ENCODE data around the gene TUBG1.
"Not testable (repeated sequence)": the region's sequence is repeated elsewhere in the genome, so short reads cannot be mapped to it uniquely, and the experiment has no call there.

The TUBG1 gene

DNA sequence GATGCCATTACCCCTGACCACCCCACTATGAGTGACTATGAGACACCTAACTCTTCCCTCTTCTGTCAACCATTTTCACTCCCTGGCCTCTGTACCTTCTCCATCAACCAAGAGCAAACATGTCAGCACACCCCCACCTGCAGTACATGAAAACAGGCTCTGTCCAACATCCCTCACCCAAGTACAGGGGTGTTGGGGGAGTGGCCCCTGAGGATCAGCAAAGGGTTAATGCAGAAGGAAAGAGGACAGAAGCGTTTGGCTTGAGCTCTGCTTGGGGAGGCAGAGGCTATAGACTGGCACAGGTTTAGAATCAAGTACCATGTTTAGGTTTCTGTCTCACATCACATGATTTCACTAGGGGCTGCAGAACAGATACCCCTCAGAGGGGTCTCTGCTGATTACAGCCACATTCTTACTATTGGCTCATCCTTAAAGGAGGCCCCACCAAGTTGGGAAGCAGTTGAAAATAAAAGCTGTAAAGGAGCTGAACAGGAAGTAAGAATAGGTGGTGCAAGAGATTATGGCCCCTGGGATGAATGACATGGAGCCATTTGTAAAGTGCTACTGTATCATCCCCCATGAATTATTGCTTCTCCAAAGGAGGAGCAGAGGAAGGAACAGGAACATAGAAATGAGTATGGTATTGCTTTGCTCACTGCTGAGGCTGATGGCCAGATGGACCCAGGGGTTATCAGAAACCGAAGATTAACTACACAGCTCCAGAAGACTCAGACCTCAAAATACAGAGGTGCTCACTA lies 29.5 kb upstream of the TUBG1 start:
- no peak for DNase-seq

DNA sequence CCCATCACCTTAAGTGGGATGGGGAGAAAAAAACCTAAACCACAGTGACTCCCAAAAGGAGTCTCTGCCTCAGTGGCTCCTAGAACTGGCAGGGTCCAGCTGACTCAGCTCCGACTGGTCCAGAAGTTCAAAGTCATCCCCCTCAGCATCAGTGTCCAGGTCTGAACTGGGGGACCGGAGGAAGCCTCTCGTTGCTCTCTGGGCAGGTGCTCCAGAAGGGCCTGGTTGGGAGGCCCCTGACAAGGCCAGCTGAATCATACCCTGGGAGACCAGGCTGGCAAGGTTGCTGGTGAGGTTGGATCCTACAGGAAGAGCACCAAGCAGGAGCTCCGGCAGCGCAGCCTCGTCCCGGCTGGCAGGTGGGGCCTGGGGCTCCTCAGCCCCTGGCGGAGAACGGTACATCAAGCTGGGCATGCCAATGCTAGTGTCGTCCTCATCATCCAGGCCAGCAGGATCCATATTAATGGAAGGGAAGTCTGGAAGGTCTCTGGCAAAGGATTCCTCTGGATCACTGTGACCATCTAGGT lies 27.7 kb upstream of the TUBG1 start:
- no peak for DNase-seq

DNA sequence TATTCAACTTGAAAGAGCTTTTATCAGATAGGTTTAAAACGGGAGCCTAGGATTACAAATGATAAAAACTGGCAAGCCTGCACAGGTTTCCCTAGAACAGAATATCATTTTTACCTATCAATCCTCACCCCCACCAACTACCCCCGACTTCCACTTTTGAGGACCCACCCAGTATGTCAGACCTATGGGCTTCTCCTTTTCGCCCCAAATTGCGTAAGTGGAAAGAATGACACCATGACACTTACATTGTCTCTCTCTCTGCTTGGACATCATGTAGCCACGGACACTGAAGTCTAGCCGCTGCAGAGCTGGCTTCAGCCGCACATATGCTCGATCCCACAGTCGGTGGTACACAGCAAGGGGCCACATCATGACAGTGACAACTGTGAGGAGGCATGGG lies 24.6 kb upstream of the TUBG1 start:
- no peak for DNase-seq

DNA sequence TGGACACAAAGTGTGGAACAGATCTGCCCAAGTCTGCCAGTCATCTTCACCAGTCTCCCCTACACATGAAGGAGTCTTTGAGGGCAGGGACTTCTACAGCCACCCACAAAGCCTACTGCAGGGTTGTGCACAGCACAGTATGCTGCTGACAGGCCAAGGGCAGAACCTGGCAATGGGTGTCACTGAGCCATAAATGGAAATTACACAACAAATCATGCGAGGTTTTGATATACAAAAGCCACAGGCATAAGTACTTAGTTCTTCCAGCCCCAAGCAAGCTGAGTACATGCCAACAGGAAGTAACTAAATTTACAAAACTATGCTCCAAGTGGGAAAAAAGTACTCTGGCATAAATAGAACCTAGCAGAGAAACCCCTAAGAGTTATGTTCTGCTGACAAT lies 24.1 kb upstream of the TUBG1 start:
- no peak for DNase-seq

DNA sequence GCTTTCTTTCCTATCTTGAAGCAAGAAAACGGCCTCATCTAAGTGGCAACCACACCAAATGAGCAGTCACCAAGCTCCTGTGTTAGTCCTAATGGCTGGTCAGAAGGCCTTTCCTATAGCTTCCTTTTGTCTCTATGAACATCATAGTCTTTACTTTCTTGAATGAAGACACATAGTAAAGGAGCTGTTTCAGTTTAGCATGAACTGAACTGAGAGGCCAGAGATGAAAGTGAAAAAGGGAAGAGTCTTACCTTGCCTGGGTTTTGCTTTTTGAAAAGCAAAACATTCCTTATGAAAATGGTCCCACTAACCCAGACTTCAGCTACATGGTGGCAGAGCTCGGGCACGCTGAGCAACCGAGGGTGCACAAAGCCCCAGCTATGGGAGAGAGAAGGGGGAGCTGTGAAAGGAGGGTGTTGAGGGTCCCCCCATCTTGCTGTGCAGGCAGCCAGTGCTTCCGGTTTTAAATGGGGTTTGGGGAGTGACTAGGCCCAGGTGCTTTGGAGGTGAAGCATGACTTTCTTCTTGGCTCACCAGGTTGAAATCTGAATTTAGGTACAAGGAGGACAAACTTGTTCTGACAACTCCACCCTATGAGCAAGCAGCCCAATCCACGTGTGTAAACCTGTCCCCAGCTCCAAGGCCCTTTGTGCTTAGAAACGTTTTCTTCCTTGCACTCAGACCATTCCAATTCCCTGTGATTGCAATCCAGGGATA lies 22.8 kb upstream of the TUBG1 start:
- no peak for DNase-seq

DNA sequence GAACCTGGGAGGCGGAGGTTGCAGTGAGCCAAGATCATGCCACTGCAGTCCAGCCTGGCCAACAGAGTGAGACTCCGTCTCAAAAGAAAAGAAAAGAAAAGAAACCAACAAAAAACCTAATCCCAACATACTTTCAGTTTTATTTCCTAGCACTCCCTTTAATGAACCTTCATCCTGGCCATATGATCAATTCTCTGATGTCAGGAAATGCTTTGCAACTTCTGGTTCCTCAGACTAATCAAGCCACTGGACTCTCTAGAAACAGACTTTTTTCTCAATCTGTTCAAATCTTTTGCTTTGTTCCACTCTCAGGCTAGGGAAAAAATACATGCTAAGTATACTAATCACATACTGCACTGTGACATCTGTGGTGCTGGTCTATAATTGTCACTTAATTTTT lies 18.6 kb upstream of the TUBG1 start:
- DNase-seq = no peak

DNA sequence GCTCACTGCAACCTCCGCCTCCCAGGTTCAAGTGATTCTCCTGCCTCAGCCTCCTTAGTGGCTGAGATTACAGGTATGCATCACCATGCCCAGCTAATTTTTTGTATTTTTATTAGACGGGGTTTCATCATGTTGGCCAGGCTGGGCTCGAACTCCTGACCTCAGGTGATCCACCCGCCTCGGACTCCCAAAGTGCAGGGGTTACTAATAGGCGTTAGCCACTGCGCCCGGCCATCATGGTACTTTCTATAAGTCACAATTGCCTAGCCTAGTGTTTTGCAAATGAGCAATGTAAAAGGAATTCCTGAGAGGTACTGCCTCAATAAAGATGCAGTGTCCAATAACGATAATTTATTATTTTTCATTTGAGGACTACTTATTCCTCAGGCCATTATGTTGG lies 18.1 kb upstream of the TUBG1 start:
- DNase-seq = no peak

DNA sequence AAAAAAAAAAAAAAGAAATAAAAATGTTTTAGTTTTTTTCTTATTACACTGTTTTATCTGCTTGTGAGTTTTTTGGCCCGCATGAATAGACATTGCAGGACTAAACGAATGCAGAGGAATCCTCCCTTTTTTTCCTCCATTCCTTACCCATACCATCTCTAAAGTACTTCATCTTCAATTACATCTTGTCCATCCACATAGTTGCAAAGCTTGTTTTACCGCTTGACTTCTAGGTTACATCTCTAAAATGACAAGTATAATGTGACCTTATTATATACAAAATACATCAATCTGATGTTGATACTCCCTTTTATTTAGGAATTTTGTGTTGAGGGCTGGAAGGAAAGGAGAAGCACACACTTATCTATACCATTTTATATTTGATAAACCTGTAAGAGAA lies 13.1 kb upstream of the TUBG1 start:
- no peak for DNase-seq

DNA sequence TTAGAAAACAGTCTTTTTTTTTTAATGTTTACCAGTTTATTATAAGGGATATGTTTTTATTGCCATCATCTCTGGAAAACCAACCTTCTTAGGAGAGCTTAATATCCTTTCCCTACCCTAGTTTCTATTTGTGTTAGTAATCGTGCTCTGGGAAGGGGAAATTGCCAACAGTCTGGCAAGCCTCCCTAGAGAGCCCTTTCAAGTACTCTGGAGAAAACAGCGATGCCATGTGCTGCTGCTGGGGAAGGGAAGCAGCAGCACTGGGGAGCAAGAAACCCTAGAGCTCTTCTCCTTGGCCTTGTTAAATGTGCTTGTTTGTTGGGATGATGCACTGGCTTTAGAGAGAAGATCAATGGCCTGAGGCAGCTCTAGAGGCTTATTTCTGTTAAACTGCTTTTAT lies 10.6 kb upstream of the TUBG1 start:
- DNase-seq = peak; percentile 26

DNA sequence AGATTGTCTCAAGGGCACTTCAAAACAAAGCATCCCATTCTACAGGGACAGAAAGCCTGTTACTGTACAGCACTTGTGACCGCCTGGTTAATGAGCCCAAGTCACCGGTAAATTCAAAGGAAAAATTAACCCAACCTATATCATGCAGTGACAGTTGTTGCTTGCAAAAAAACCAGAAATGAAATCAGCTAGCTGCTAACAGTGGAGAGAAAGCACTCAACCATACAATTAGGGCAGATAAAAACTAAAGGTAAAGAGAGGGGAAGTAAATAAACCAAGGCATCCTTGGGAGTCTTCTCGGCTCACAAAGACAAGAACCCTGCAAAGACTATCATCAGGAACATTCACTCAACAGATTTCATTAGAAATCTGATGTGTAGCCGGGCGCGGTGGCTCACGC lies 6.2 kb upstream of the TUBG1 start:
- DNase-seq = peak; percentile 80

DNA sequence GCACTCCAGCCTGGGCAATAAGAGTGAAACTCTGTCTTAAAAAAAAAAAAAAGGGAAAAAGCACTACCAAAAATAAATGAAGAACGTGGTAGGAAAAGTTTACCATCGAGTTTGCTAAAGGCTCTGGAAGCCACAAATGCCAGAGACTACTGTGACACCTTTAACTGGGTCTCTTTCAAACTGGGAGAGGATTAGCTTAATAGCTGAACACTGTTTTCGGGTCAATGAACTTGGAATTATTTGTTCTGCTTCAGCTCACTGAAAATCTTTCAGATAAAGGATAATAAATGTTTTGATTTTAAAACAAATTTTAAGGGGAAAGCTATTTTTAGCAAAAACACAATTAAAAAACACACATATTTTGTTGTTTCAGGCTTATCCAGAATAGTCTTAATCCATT lies 1.7 kb upstream of the TUBG1 start:
- no peak for DNase-seq

DNA sequence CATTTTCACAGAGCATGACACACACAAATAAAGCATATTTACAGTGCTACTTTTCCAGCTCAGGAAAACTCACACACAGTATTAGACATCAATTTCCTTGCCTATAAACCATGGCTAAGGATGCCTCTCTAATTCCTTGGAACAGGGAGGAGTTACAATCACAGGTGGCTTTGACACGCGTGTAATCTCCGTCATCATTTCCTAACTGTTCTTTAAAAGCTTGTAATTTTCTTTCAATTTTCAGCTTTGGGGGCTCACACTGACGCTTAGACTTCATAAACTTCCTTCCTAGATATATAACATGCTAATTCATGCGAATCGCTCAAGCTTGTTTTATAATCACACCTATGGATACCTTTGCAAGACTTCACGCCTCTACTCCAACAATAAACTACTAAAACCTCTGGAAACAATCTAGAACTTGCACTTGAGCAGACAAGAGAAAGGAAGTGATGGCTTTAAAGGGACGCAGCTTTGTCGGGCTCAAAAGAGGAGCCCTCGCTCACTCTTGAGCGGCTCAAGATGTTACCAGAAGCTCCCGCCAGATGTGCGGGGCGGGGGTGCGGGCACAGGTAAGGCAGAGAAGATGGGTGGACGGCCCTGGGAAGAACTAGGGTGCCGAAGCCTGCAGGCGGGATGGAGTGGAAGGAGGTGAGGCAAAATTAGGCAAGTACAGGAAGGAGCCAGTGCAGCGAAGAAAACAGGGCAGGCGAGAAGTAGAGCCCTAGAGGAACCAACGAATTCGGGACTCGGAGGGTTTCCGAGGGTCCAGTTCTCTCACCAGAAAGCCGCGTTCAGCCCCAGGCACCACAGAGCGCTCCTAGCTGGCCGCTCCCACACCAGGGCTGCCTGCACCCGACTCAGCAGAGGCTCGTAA lies 940 bp upstream of the TUBG1 start:
- DNase-seq = no peak

DNA sequence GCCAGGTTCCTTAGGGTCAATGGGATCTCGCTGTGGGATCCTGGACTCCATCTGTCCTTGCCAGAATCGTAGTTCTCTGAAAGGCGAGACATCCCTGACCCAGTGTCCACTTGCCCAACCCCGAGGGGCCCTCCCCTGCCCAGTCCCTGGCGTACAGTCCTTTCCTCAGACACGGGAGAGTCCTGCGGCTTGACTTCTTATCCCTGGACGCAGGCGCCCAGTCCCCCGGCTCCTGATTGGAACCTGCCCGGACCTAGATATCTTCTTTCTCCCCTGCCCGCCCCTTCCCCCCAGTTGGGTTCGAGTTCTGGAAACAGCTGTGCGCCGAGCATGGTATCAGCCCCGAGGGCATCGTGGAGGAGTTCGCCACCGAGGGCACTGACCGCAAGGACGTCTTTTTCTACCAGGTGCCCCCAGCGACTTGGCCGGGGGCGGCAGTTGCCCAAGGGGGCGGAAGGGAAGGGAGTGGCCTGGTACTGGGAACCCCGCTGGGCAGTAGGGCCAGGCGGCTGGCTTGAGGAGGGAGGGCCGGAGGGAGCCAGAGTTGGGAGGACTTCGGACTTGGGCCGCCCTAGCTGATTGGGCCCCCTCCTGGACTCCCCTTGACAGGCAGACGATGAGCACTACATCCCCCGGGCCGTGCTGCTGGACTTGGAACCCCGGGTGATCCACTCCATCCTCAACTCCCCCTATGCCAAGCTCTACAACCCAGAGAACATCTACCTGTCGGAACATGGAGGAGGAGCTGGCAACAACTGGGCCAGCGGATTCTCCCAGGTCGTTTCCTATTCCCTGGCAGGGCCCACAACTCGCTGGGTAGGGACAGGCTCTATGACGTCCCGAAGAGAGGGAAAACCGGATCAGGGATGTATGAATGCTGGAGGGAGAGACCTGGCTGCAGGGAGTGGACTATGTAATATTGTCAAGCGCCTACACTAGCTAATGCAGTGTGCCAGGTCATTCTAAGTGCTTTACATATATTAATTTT lies 625 bp downstream of the TUBG1 start:
- not testable (repeated sequence) for DNase-seq

DNA sequence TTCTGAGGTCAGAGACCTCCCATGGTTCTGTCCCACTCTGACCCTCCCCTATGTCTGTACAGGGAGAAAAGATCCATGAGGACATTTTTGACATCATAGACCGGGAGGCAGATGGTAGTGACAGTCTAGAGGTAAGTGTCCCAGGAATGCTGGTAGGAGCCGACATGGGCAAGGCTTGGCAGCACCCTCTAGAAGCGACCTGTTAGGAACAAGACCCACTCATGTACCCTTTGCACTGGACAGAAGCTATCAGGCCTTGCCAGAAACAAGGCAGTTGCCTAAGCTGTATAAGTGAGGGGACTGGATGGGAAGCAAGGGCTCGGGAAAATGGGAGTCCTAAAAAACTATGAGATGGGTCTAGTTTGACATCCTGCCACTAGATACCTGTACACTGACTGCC lies 2.5 kb downstream of the TUBG1 start:
- no peak for DNase-seq

DNA sequence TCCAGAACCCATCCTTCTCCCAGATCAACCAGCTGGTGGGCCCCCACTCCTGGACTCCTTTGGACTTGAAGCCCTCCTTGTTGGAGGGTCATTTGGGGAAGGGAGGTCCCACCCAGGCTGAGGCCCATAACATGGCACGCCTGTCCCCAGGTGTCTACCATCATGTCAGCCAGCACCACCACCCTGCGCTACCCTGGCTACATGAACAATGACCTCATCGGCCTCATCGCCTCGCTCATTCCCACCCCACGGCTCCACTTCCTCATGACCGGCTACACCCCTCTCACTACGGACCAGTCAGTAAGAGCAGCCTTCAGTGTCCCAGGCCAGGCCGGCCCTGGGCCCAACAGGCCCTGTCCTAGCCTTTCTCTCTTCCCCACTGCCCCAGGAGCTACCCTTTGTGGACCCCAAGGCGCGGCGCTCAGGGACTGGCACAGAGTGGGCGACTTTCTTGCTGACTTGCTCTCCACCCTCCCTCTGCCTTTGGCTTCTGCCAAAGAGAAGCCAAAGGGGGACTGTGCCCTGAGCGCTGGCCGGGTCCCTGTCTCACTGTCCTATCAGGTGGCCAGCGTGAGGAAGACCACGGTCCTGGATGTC lies 4.3 kb downstream of the TUBG1 start:
- no peak for DNase-seq

DNA sequence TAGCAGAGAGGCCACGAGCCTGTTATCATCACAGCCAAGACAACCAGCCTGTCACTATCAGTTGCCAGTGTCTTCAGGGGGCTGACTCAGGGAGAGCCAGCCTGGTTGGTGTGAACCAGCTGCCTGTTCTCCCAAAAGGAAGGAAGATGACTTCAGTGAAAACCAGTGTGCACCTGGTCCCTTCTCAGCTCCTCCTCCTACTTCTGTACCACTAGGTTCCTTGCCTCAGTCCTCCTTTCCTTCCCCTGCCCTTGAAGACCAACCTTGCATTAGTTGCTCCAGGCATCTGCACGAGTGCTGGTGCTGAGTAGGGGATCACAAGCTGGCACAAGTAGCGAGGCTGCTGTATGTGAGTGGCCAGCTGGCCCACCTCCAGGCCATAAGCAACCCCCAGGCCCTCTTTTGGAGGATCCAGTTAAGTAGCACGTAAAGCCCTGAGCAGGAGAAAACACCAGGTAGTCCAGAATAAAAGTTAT lies 8.5 kb downstream of the TUBG1 start:
- DNase-seq = no peak

DNA sequence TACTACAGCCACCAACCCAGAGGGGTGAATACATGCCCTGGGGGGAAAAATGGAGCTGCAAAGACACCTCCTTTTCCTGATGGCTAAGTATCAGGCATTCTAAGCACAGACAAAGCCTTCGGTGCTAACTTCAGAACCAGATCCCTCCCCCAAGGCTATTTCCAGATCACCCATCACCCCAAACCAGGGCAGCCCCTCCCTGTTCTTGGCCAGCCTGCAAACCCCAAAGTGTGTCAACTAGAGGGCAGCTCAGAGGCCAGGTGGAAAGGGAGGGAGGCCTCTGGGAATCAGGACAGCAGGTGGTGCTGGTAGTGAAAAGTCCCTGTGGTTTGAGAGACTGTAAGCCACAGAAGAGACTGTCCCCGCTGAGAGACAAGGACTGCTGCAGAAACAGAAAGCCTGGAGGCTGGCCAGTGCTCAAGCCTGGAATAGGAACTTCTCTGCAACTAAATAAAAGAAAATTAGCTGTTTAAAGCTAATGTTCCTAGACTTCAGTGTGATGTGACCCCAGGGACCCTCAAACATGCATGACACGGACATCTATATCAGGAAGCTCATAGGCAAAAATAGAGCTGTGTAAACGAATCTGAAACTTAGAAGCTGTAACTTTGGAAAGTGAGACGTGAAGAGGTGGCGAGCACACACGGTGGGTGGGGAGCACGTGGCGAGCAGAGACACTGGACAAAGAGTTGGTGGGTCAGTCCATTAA lies 9.1 kb downstream of the TUBG1 start:
- DNase-seq = no peak

DNA sequence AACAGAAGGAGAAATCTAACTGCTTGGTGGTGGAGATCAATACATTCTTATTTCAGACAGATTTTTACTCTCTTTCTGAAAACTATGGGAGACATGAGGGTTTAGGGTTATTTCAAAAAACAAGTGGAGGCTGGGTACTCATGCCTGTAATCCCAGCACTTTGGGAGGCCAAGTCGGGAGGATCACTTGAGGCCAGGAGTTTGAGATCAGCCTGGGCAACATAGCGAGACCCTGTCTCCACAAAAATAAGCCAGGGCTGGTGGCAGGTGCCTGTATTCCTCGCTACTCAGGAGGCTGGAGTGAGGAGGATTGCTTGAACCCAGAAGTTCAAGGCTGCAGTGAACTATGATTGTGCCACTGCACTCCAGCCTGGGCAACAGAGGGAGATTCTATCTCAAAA lies 12.5 kb downstream of the TUBG1 start:
- not testable (repeated sequence) for DNase-seq

DNA sequence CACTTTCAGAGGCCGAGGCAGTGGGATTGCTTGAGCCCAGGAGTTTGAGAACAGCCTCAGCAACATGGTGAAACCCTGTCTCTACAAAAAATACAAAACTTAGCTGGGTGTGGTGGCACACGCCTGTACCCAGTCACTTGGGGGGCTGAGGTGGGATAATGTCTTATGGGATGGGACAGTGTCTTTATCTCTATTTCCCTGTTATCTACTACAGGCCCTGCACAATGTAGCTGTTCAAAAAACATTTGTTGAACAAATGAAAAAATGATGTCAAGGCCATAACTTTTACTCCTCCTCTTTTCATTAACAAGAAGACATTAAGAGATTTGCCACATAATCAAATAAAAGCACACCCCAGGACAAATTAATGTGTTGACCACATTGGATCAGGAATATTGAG lies 13.8 kb downstream of the TUBG1 start:
- no peak for DNase-seq

DNA sequence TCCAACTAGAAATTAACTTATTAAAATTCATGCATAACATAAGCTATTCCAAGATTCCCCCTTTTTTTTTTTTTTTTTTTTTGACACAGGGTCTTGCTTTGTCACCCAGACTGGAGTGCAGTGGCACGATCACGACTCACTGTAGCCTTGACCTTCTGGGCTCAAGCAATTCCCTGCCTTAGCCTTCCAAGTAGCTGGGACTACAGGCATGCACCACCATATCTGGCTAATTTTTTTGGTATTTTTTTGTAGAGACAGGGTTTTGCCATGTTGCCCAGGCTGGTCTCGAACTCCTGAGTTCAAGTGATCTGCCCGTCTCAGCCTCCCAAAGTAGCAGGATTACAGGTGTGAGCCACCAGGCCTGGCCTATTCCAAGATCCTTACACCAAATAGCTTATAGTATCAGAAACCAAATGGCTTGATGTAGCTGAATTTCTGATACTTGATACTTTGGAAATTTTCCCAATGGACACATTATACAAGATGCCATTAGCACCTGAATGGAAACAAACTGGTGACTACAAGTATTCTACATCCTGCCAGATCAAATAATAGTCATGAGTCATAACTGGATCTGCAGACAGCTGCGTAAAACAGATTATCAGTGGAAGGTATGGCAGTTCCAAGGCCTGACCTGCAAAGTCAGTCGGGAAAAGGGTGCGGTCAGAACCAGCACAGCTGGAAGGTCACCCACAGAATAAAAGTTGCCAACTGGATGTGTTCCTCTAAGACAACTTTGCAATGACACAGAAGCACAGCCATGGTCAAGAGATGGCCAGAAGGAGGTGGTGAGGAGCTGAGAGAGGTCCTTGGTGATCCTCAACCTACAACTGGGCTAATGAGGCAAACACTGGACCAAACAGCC lies 14.5 kb downstream of the TUBG1 start:
- no peak for DNase-seq
